ENCODE data around the gene TM6SF1.

GRCh38 chr15:83185561-83185960, 78.1 kb downstream of the TM6SF1 start:
- TF ChIP-seq, protein P1, sequence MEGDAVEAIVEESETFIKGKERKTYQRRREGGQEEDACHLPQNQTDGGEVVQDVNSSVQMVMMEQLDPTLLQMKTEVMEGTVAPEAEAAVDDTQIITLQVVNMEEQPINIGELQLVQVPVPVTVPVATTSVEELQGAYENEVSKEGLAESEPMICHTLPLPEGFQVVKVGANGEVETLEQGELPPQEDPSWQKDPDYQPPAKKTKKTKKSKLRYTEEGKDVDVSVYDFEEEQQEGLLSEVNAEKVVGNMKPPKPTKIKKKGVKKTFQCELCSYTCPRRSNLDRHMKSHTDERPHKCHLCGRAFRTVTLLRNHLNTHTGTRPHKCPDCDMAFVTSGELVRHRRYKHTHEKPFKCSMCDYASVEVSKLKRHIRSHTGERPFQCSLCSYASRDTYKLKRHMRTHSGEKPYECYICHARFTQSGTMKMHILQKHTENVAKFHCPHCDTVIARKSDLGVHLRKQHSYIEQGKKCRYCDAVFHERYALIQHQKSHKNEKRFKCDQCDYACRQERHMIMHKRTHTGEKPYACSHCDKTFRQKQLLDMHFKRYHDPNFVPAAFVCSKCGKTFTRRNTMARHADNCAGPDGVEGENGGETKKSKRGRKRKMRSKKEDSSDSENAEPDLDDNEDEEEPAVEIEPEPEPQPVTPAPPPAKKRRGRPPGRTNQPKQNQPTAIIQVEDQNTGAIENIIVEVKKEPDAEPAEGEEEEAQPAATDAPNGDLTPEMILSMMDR (IDR thresholded peaks at IDR 0.05 in 4 of 5, conservative IDR thresholded peaks at IDR 0.05 in 1 of 5): no peak
- TF ChIP-seq POLR2A (IDR thresholded peaks at IDR 0.05): no peak

All from gastrocnemius medialis (tissue), 4 donors.